K562 (cell line): Measurements from ENCODE around the gene GPR52. TPM values are rescaled to one million over a fixed set of nuclear protein-coding genes. Genes with fewer than 3 reads are reported as not detected.

ENCODE experiments used
- ATAC-seq: fragments of 200-7000 bp; cut with Tn5 transposase; 3 replicates; pipeline ENCODE4 v1.9.1; 2020; ENCODE audit warnings: moderate library complexity
- BruUV-seq: library from RNA; stranded (reverse); fragments of 400-500 nt; replicated peaks from 2 replicates; lab custom pipeline; 2021; lab: Mats Ljungman, UMichigan
- CTCF ChIA-PET: fragments of 300-600 bp; formaldehyde crosslinking; extraction: SDS; loops from one replicate; lab custom pipeline; 2021; ENCODE audit warnings: low intra/inter-chr PET ratio; lab: Yijun Ruan, JAX
- POLR2A ChIA-PET: fragments of 300-600, 350-650 bp; sonication (Branson Sonifier 250); formaldehyde crosslinking; extraction: SDS; loops from one replicate; lab custom pipeline; 2021; ENCODE audit warnings: antibody characterized with exemption, inconsistent platforms; lab: Yijun Ruan, JAX
- DNase-seq, 4 experiments: peaks; one replicate each; pipeline versions ENCODE4 v3.0.0 to v3.0.0-alpha.2; 2011 to 2018; ENCODE audit warnings: low spot score in 3 of 4, mixed read lengths in 3 of 4; ENCODE audit errors: extremely low read depth in 1 of 4
- FAIRE-seq: peaks from 2 replicates; lab custom pipeline; 2011; peaks lifted over from hg19 to GRCh38; lab: Jason Lieb, UNC
- H2AFZ ChIP-seq: 2 replicates; pipeline ENCODE4 v1.6.0; 2011; ENCODE audit warnings: low read depth, low read length, control low read depth, inconsistent platforms
- H3K27ac ChIP-seq: fragments of 200-600 bp; 3 replicates; pipeline ENCODE4 v1.8.0; 2011; ENCODE audit warnings: low read depth, mild to moderate bottlenecking, control low read depth, inconsistent platforms, low read length, moderate library complexity, mixed read lengths; ENCODE audit errors: extremely low read depth
- H3K27me3 ChIP-seq, 2 experiments: fragments of 300-600 bp in 1 of 2; 2 replicates in 1 of 2; 3 replicates in 1 of 2; pipeline versions ENCODE4 v1.6.0 to v1.8.0; 2011; ENCODE audit warnings: inconsistent platforms in 2 of 2, low read length in 2 of 2, mild to moderate bottlenecking in 1 of 2, mixed read lengths in 1 of 2, moderate library complexity in 1 of 2; ENCODE audit not compliant: control insufficient read depth in 2 of 2, insufficient read depth in 2 of 2
- H3K36me3 ChIP-seq: fragments of 300-600 bp; 3 replicates; pipeline ENCODE4 v1.8.0; 2011; ENCODE audit warnings: mild to moderate bottlenecking, low read length, inconsistent platforms; ENCODE audit not compliant: control insufficient read depth, insufficient read depth
- H3K4me1 ChIP-seq, 2 experiments: fragments of 200-600 bp in 1 of 2; replicated peaks in 1 of 2; 2 replicates in 1 of 2; 3 replicates in 1 of 2; pipeline versions ENCODE4 v1.5.1 to v1.8.0; 2011; ENCODE audit warnings: inconsistent platforms in 2 of 2, low read length in 2 of 2, mild to moderate bottlenecking in 1 of 2, mixed read lengths in 1 of 2, moderate library complexity in 1 of 2; ENCODE audit not compliant: control insufficient read depth in 2 of 2, insufficient read depth in 2 of 2
- H3K4me2 ChIP-seq: 2 replicates; pipeline ENCODE4 v1.6.1; 2011; ENCODE audit warnings: low read length, control low read depth, inconsistent platforms, mixed read lengths; ENCODE audit not compliant: insufficient read depth
- H3K4me3 ChIP-seq: fragments of 200-600 bp; sonication (generic), shearing (Covaris generic); 2 replicates; pipeline ENCODE4 v1.5.1; 2016; ENCODE audit warnings: control low read depth, inconsistent platforms
- H3K79me2 ChIP-seq: fragments of 200-600 bp; 3 replicates; pipeline ENCODE4 v1.8.0; 2011; ENCODE audit warnings: low read length, inconsistent platforms; ENCODE audit not compliant: control insufficient read depth, insufficient read depth
- H3K9ac ChIP-seq, 2 experiments: 2 replicates each; pipeline versions ENCODE4 v1.6.0 to v1.6.1; 2011; ENCODE audit warnings: low read depth in 2 of 2, low read length in 2 of 2, control low read depth in 1 of 2, inconsistent platforms in 1 of 2, mild to moderate bottlenecking in 1 of 2, mixed read lengths in 1 of 2; ENCODE audit not compliant: insufficient read depth in 1 of 2
- H3K9me1 ChIP-seq: one replicate; pipeline ENCODE4 v1.6.0; 2011; ENCODE audit warnings: inconsistent platforms, mild to moderate bottlenecking, low read length, moderate library complexity; ENCODE audit not compliant: control insufficient read depth, insufficient read depth
- H3K9me3 ChIP-seq: replicated peaks from 2 replicates; pipeline ENCODE4 v1.5.1; 2011; ENCODE audit warnings: low read depth, low read length, inconsistent platforms; ENCODE audit not compliant: control insufficient read depth, insufficient read depth
- H4K20me1 ChIP-seq: replicated peaks from 2 replicates; pipeline ENCODE4 v1.6.1; 2011; ENCODE audit warnings: low read length, inconsistent platforms, mixed read lengths; ENCODE audit not compliant: control insufficient read depth, insufficient read depth
- FOSL1 ChIP-seq: fragments of 200-800 bp; sonication (Bioruptor generic); conservative IDR thresholded peaks from 2 replicates; pipeline ENCODE4 v1.6.1; 2016; ENCODE audit warnings: missing genetic modification characterization, missing compliant biosample characterization
- HMG20B ChIP-seq: fragments of 250-450 bp; sonication (Bioruptor Pico); IDR thresholded peaks from 2 replicates; pipeline ENCODE4 v1.5.0; 2021; ENCODE audit warnings: mild to moderate bottlenecking
- L3MBTL2 ChIP-seq: fragments of 450-650 bp; IDR thresholded peaks from 2 replicates; pipeline ENCODE4 v1.6.1; 2016; ENCODE audit warnings: mild to moderate bottlenecking, moderate library complexity
- POLR2AphosphoS2 ChIP-seq: IDR thresholded peaks from 2 replicates; pipeline ENCODE4 v1.6.1; 2012; ENCODE audit warnings: low read length, improper control_type of control experiment
- ZNF24 ChIP-seq: fragments of 450-650 bp; IDR thresholded peaks from 2 replicates; pipeline ENCODE4 v1.6.1; 2016
- WGBS: fragments of 100-300 bp; shearing (Covaris generic); methylation state at CpG from one replicate; pipeline ENCODE4 v1.1.6; 2016; ENCODE audit warnings: low coverage, mixed read lengths; ENCODE audit not compliant: insufficient coverage; ENCODE audit errors: missing lambda C conversion rate; 5-methylcytosine and 5-hydroxymethylcytosine counted together
- in situ Hi-C: fragments of 300-500 bp; cut with MboI; formaldehyde crosslinking; loops from 4 replicates; pipeline ENCODE4 v1.15.0; 2018; ENCODE audit warnings: inconsistent platforms, mixed read lengths
- intact Hi-C: fragments of 100-400 bp; cut with micrococcal nuclease; formaldehyde crosslinking; loops from 2 replicates; pipeline ENCODE4 v1.14.2; 2022
- polyA plus RNA-seq, 8 experiments: library from polyadenylated mRNA; depleted of rRNA in 4 of 8; stranded (reverse) in 5 of 8; unstranded in 3 of 8; fragments of >200 nt; fragmentation: Nextera tagmentation in 2 of 8; fragmentation: Illumina TruSeq in 1 of 8; extraction: Ambion mirVana in 2 of 8; extraction: Trizol in 1 of 8; gene quantifications; 2 replicates each; pipeline versions ENCODE4 v1.2.1 to v1.2.3, GENCODE V29; 2011 to 2014; ENCODE audit warnings: inconsistent platforms in 1 of 8, missing spikeins in 1 of 8
- total RNA-seq, 7 experiments: library from RNA; depleted of rRNA in 6 of 7; stranded (reverse); fragments of >200 nt in 6 of 7; fragmentation: Illumina TruSeq in 2 of 7; extraction: Trizol in 2 of 7; gene quantifications; 2 replicates each; pipeline versions ENCODE4 v1.2.1 to v1.2.3, GENCODE V29; 2011 to 2021; ENCODE audit warnings: low replicate concordance in 1 of 7
- TF ChIP-seq, protein P1 (sequence below): fragments of 450-650 bp; IDR thresholded peaks from 2 replicates; pipeline ENCODE4 v1.6.1; 2016; ENCODE audit warnings: borderline replicate concordance
- TF ChIP-seq, protein P2 (sequence below): fragments of 250-450 bp; sonication (Bioruptor Pico); IDR thresholded peaks from 2 replicates; pipeline ENCODE4 v1.8.0; 2021; ENCODE audit warnings: mild to moderate bottlenecking, moderate library complexity
- TF ChIP-seq, protein P3 (sequence below): fragments of 450-650 bp; conservative IDR thresholded peaks from 2 replicates; pipeline ENCODE4 v1.6.1; 2016; ENCODE audit warnings: missing genetic modification characterization, low read depth, mild to moderate bottlenecking, missing compliant biosample characterization, moderate library complexity

Gene GPR52
- total and polyA plus RNA-seq, 9 of the 15 experiments (the other 6 are each of a cell fraction or from before 2014, with no cell fraction given): 0.12 to 4.9 (median 1.1) TPM; not detected in 3

DNA sequence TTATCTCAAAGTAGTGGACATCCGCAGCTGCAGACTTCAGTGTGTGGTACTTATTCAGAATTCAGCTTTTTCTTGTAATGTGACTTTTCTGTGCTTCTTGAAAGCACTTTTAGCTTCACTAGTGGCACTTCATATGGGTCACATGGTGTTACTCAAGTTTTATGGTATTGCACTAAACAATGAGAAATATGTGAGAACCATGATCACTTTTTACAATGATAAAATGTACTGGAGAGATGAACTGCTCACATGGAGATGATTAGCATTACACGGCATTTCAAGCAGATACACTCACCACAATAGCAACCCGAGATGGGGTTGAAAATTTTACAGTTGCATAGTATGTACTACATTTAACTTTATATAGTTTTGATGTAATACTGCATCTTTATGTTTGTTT, 40.1 kb upstream of the GPR52 start:
- in situ Hi-C loops: no loop called here
- H3K4me2 ChIP-seq: no peak overlapping the region
- FAIRE-seq: no peak
- no peaks in the 10 kb centered on the region for H3K27me3 ChIP-seq
- H3K9me1 ChIP-seq: no peaks in the 10 kb centered on the region
- WGBS: 48% methylated on average over 3 of the region's 3 CpGs
- DNase-seq: no peak
- no peak overlapping the region for H3K27ac ChIP-seq
- no TSS peak for BruUV-seq
- ATAC-seq: no peak
- no peaks in the 10 kb centered on the region for H3K79me2 ChIP-seq
- no peaks in the 10 kb centered on the region for H3K9me3 ChIP-seq
- H3K36me3 ChIP-seq: no peaks in the 10 kb centered on the region
- no peak overlapping the region for H2AFZ ChIP-seq
- no peaks in the 10 kb centered on the region for H3K4me1 ChIP-seq
- TF ChIP-seq, protein P1, sequence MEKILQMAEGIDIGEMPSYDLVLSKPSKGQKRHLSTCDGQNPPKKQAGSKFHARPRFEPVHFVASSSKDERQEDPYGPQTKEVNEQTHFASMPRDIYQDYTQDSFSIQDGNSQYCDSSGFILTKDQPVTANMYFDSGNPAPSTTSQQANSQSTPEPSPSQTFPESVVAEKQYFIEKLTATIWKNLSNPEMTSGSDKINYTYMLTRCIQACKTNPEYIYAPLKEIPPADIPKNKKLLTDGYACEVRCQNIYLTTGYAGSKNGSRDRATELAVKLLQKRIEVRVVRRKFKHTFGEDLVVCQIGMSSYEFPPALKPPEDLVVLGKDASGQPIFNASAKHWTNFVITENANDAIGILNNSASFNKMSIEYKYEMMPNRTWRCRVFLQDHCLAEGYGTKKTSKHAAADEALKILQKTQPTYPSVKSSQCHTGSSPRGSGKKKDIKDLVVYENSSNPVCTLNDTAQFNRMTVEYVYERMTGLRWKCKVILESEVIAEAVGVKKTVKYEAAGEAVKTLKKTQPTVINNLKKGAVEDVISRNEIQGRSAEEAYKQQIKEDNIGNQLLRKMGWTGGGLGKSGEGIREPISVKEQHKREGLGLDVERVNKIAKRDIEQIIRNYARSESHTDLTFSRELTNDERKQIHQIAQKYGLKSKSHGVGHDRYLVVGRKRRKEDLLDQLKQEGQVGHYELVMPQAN: no peak
- TF ChIP-seq FOSL1 (tag): no peak
- TF ChIP-seq HMG20B (CRISPR knock-in tag): no peak
- TF ChIP-seq, protein P2, sequence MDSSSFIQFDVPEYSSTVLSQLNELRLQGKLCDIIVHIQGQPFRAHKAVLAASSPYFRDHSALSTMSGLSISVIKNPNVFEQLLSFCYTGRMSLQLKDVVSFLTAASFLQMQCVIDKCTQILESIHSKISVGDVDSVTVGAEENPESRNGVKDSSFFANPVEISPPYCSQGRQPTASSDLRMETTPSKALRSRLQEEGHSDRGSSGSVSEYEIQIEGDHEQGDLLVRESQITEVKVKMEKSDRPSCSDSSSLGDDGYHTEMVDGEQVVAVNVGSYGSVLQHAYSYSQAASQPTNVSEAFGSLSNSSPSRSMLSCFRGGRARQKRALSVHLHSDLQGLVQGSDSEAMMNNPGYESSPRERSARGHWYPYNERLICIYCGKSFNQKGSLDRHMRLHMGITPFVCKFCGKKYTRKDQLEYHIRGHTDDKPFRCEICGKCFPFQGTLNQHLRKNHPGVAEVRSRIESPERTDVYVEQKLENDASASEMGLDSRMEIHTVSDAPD (CRISPR knock-in tag): no peak
- TF ChIP-seq, protein P3, sequence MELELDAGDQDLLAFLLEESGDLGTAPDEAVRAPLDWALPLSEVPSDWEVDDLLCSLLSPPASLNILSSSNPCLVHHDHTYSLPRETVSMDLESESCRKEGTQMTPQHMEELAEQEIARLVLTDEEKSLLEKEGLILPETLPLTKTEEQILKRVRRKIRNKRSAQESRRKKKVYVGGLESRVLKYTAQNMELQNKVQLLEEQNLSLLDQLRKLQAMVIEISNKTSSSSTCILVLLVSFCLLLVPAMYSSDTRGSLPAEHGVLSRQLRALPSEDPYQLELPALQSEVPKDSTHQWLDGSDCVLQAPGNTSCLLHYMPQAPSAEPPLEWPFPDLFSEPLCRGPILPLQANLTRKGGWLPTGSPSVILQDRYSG (tag): no peak
- no peak for TF ChIP-seq POLR2AphosphoS2
- TF ChIP-seq ZNF24: no peak
- no peak for TF ChIP-seq L3MBTL2
- TF ChIP-seq, all 486 proteins: peak for 0
- H3K9ac ChIP-seq: no peak overlapping the region
- no peaks in the 10 kb centered on the region for H4K20me1 ChIP-seq
- CTCF ChIA-PET: no interaction called here
- intact Hi-C loops: no loop called here
- no peak overlapping the region for H3K4me3 ChIP-seq
- POLR2A ChIA-PET: no interaction called here
